Measurements from ENCODE around the gene HIPK3.

Gene HIPK3

GRCh38 chr11:33211580-33211979 is 45.6 kb upstream of the HIPK3 start:
- TF ChIP-seq USF1 (IDR thresholded peaks at IDR 0.05) (no peak), CEBPB (IDR thresholded peaks at IDR 0.05) (no peak), REST (IDR thresholded peaks at IDR 0.05; ENCODE audit: low read depth) (no peak), TCF12 (IDR thresholded peaks at IDR 0.05; ENCODE audit: low read depth) (no peak), TEAD4 (IDR thresholded peaks at IDR 0.05) (no peak), RAD21 (IDR thresholded peaks at IDR 0.05; ENCODE audit: low read depth) (no peak), TAF1 (IDR thresholded peaks at IDR 0.05; ENCODE audit: low read depth) (no peak), EP300 (IDR thresholded peaks at IDR 0.05; ENCODE audit: borderline replicate concordance) (no peak), ZBTB7A (IDR thresholded peaks at IDR 0.05; ENCODE audit: low read depth) (no peak), NFIC (IDR thresholded peaks at IDR 0.05) (no peak), EGR1 (IDR thresholded peaks at IDR 0.05) (no peak), FOXM1 (IDR thresholded peaks at IDR 0.05; ENCODE audit: borderline replicate concordance, low read depth) (no peak), CREB1 (IDR thresholded peaks at IDR 0.05; ENCODE audit: low read depth) (no peak), YY1 (IDR thresholded peaks at IDR 0.05; ENCODE audit: low read depth) (no peak), MAX (IDR thresholded peaks at IDR 0.05) (no peak)

- no peak for TF ChIP-seq EGR1 (IDR thresholded peaks at IDR 0.05)
- no peak for TF ChIP-seq REST (IDR thresholded peaks at IDR 0.05; ENCODE audit: low read depth)
- no peak for TF ChIP-seq USF1 (IDR thresholded peaks at IDR 0.05)
- TF ChIP-seq RAD21 (IDR thresholded peaks at IDR 0.05; ENCODE audit: low read depth) = no peak
- TF ChIP-seq MAX (IDR thresholded peaks at IDR 0.05) = no peak
- no peak for TF ChIP-seq TAF1 (IDR thresholded peaks at IDR 0.05; ENCODE audit: low read depth)
- TF ChIP-seq CREB1 (IDR thresholded peaks at IDR 0.05; ENCODE audit: low read depth) = no peak
- TF ChIP-seq CEBPB (IDR thresholded peaks at IDR 0.05) = no peak
- TF ChIP-seq TCF12 (IDR thresholded peaks at IDR 0.05; ENCODE audit: low read depth) = no peak
Measured at GRCh38 chr11:33214187-33214586, 43.0 kb upstream of the HIPK3 start.

GRCh38 chr11:33214767-33215166 is 42.4 kb upstream of the HIPK3 start:
- TF ChIP-seq RAD21 (IDR thresholded peaks at IDR 0.05; ENCODE audit: low read depth) (no peak), CREB1 (IDR thresholded peaks at IDR 0.05; ENCODE audit: low read depth) (no peak), REST (IDR thresholded peaks at IDR 0.05; ENCODE audit: low read depth) (no peak), CEBPB (IDR thresholded peaks at IDR 0.05) (no peak), TEAD4 (IDR thresholded peaks at IDR 0.05) (no peak), EGR1 (IDR thresholded peaks at IDR 0.05) (no peak), FOXM1 (IDR thresholded peaks at IDR 0.05; ENCODE audit: borderline replicate concordance, low read depth) (no peak), MAX (IDR thresholded peaks at IDR 0.05) (no peak), EP300 (IDR thresholded peaks at IDR 0.05; ENCODE audit: borderline replicate concordance) (no peak), TAF1 (IDR thresholded peaks at IDR 0.05; ENCODE audit: low read depth) (no peak), ZBTB7A (IDR thresholded peaks at IDR 0.05; ENCODE audit: low read depth) (no peak), YY1 (IDR thresholded peaks at IDR 0.05; ENCODE audit: low read depth) (no peak), USF1 (IDR thresholded peaks at IDR 0.05) (no peak), TCF12 (IDR thresholded peaks at IDR 0.05; ENCODE audit: low read depth) (no peak)

All from Ishikawa (cell line).